ENCODE data around the gene SMTN.
"Not testable (repeated sequence)": the region's sequence is repeated elsewhere in the genome, so short reads cannot be mapped to it uniquely, and the experiment has no call there.

The SMTN gene

DNA sequence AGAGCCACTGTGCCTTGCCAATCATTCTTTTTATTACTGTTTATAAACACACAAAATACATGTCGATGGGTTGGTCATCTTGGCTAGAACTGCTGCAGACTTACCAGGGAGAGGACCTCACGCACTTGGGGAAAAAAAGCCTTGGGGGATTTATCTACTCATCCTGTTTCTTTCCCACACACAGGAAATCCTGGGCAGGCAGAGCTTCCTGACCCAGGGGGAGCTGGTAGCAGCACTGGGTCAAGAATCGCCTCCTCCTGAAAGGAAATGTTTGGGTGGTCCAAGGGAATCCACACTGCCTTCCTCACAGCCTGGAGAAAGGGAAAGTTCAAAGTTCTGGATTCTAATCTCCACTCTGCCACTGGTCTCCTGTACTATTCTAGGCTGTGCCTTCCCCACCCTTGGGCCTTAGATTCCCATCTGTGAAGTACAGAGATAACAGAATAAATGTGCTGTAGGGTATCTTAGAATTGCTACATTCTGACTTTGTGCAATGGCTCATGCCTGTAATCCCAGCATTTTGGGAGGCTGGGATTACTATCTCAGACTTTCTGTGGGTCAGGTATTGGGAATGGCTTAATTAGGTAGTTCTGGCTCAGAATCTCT is 31.2 kb upstream of the SMTN start:
- Histone ChIP-seq H3K4me3 (ENCODE audit: insufficient read depth, low read depth, low read length, poor library complexity, severe bottlenecking) (no peak overlapping the region), H3K4me1 (ENCODE audit: control insufficient read depth, insufficient read depth, low read length, poor library complexity, severe bottlenecking) (no peaks in the 10 kb centered on the region), H3K36me3 (ENCODE audit: control insufficient read depth, insufficient read depth, low read length) (no peaks in the 10 kb centered on the region), H3K9me3 (ENCODE audit: control insufficient read depth, low read length) (no peaks in the 10 kb centered on the region), H3K27me3 (replicated peaks; ENCODE audit: control insufficient read depth, insufficient read depth, low read length, poor library complexity, severe bottlenecking) (no peaks in the 10 kb centered on the region), H3K27ac (ENCODE audit: insufficient read depth, low read length, poor library complexity, severe bottlenecking) (no peak overlapping the region)
- no peak for DNase-seq

DNA sequence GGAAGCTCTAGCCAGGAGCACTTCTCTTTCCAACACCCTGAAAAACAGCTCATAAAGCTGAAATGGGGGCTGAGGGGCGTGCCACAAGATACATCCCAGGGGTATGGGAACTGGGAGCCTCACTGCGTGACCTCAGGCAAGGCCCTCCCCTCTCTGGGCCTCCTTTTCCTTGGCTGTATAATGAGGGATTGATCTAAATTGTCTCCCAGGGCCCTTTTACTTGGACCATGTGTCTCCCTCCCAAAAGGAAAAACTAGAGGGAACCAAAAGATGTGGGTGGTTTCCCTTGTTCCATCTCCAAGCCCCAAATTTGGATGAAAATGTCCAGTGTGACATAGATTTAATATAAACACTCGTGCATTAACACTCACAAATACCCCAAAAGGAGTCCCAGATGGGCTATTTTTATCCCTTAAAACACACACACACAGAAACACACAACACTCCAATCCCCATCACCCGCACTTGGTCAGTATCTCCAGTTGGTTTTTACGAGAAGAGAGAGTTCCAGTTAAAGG is 25.9 kb upstream of the SMTN start:
- no peaks in the 10 kb centered on the region for H3K4me1 ChIP-seq (ENCODE audit: control insufficient read depth, insufficient read depth, low read length, poor library complexity, severe bottlenecking)
- no peak overlapping the region for H3K27ac ChIP-seq (ENCODE audit: insufficient read depth, low read length, poor library complexity, severe bottlenecking)
- no peak for DNase-seq
- H3K4me3 ChIP-seq (ENCODE audit: insufficient read depth, low read depth, low read length, poor library complexity, severe bottlenecking) = no peak overlapping the region
- no peaks in the 10 kb centered on the region for H3K27me3 ChIP-seq (replicated peaks; ENCODE audit: control insufficient read depth, insufficient read depth, low read length, poor library complexity, severe bottlenecking)
- no peaks in the 10 kb centered on the region for H3K9me3 ChIP-seq (ENCODE audit: control insufficient read depth, low read length)
- H3K36me3 ChIP-seq (ENCODE audit: control insufficient read depth, insufficient read depth, low read length) = no peaks in the 10 kb centered on the region

DNA sequence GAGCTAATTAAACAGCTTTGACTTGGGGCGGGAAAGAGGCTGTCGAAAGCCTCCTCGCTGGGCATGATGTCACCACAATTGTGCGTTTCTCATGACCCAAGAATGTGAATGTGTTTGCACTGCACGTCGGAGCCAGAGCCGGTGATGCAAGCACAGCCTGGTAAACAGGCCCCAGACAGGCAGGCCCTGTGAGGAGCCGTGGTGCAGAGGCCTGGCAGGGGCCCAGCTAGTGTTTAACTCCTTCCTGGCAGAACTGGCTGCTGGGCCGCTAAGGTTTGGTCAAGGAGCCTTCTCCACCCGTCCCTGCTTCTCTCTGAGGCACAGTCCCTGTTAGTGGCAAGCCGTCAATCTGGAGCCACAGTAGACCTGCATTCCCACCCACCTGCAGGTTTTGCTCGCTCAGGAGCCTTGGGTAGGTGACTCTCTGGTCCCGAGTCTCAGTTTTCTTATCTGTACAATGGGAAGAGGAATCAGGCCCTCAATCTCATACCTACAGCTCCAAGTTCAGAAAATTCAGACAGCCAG is 25.4 kb upstream of the SMTN start:
- H3K4me3 ChIP-seq (ENCODE audit: insufficient read depth, low read depth, low read length, poor library complexity, severe bottlenecking) = no peak overlapping the region
- H3K4me1 ChIP-seq (ENCODE audit: control insufficient read depth, insufficient read depth, low read length, poor library complexity, severe bottlenecking) = no peaks in the 10 kb centered on the region
- H3K36me3 ChIP-seq (ENCODE audit: control insufficient read depth, insufficient read depth, low read length) = no peaks in the 10 kb centered on the region
- H3K27ac ChIP-seq (ENCODE audit: insufficient read depth, low read length, poor library complexity, severe bottlenecking) = no peak overlapping the region
- H3K27me3 ChIP-seq (replicated peaks; ENCODE audit: control insufficient read depth, insufficient read depth, low read length, poor library complexity, severe bottlenecking) = no peaks in the 10 kb centered on the region
- DNase-seq = no peak
- no peaks in the 10 kb centered on the region for H3K9me3 ChIP-seq (ENCODE audit: control insufficient read depth, low read length)

DNA sequence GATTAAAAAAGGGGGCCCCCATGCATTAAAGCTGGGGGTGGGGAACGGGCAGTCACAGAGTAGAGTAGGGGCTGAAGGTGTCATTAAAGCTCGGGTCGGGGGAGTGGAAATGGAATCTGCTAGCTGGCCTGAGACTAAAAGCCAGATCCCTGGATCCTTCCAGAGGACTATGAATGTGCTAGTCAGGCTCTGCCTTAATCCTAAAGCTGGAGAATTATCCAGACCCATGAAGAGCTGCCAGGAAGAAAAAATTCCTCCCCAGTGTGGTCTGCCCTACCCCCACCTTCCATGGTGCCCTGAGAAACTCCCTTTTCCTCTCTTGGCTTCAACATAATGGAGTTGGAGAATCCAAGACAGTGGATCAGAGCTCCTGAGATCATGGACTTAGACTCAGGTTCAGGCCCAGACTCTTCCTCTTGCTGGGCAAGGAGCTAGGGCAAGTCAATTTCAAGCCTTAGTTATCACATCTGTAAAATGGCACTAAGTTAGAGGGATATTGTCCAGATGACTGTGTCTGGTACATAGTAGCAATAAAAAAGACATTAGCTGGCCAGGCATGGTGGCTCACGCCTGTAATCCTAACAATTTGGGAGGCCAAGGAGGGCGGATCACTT is 24.0 kb upstream of the SMTN start:
- H3K36me3 ChIP-seq (ENCODE audit: control insufficient read depth, insufficient read depth, low read length) = no peaks in the 10 kb centered on the region
- H3K27ac ChIP-seq (ENCODE audit: insufficient read depth, low read length, poor library complexity, severe bottlenecking) = no peak overlapping the region
- H3K4me3 ChIP-seq (ENCODE audit: insufficient read depth, low read depth, low read length, poor library complexity, severe bottlenecking) = no peak overlapping the region
- H3K27me3 ChIP-seq (replicated peaks; ENCODE audit: control insufficient read depth, insufficient read depth, low read length, poor library complexity, severe bottlenecking) = no peaks in the 10 kb centered on the region
- no peaks in the 10 kb centered on the region for H3K9me3 ChIP-seq (ENCODE audit: control insufficient read depth, low read length)
- H3K4me1 ChIP-seq (ENCODE audit: control insufficient read depth, insufficient read depth, low read length, poor library complexity, severe bottlenecking) = no peaks in the 10 kb centered on the region
- DNase-seq = no peak

DNA sequence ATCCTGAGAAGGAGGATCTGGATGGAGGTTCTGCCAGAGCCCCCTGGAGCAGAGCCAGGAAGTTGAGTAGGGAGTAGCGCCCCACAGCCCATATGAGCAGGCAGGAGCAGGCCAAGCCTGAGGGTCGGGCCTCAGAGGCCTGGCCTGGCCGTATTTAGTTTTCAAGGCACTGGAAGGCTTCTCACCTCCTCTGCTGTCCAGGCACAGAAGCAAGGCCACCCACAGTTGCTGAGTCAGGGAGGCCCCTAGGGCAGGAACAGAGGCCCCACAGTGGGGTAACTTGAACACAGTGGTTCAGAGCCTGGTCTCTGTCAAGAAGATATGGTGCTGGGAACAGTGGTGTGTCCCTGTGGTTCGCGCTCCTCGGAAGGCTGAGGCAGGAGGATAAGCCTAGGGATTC is 21.5 kb upstream of the SMTN start:
- H3K4me1 ChIP-seq (ENCODE audit: control insufficient read depth, insufficient read depth, low read length, poor library complexity, severe bottlenecking); H3K27me3 ChIP-seq (replicated peaks; ENCODE audit: control insufficient read depth, insufficient read depth, low read length, poor library complexity, severe bottlenecking); DNase-seq; H3K27ac ChIP-seq (ENCODE audit: insufficient read depth, low read length, poor library complexity, severe bottlenecking); H3K36me3 ChIP-seq (ENCODE audit: control insufficient read depth, insufficient read depth, low read length); H3K9me3 ChIP-seq (ENCODE audit: control insufficient read depth, low read length); H3K4me3 ChIP-seq (ENCODE audit: insufficient read depth, low read depth, low read length, poor library complexity, severe bottlenecking): not testable (repeated sequence)

DNA sequence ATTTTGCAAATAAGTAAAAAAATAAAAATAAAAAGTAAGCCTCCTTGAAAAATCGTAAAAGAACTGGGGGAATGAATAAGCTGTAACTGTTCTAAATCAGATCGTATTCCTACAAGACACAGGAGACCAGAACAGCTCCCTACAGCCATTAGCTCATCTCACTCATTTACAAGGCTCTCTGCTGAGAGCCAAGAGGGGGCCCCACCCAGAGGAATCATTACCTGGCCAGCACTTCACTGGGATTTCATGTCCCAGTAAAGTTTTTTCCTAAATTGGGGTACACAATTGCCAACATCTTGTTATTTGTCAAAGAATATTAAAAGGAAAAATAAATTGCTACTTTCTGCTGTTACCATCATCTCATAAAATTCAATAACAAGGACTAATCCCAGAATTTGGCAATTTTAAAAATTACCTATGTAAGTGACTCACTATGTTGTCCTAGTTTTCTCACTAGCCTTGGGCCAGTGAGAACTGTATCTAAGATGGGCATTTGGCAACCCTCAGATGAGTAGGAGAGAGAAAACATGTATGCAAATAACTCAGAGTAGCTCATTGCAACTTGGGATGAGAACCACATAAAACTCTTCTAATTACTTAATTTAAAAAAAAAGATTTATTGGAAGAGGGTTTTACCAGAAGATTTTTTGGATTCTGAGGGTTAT is 18.4 kb upstream of the SMTN start:
- DNase-seq = no peak
- no peaks in the 10 kb centered on the region for H3K36me3 ChIP-seq (ENCODE audit: control insufficient read depth, insufficient read depth, low read length)
- no peak overlapping the region for H3K27ac ChIP-seq (ENCODE audit: insufficient read depth, low read length, poor library complexity, severe bottlenecking)
- H3K9me3 ChIP-seq (ENCODE audit: control insufficient read depth, low read length) = no peaks in the 10 kb centered on the region
- H3K4me3 ChIP-seq (ENCODE audit: insufficient read depth, low read depth, low read length, poor library complexity, severe bottlenecking) = no peak overlapping the region
- no peaks in the 10 kb centered on the region for H3K27me3 ChIP-seq (replicated peaks; ENCODE audit: control insufficient read depth, insufficient read depth, low read length, poor library complexity, severe bottlenecking)
- H3K4me1 ChIP-seq (ENCODE audit: control insufficient read depth, insufficient read depth, low read length, poor library complexity, severe bottlenecking) = no peaks in the 10 kb centered on the region

DNA sequence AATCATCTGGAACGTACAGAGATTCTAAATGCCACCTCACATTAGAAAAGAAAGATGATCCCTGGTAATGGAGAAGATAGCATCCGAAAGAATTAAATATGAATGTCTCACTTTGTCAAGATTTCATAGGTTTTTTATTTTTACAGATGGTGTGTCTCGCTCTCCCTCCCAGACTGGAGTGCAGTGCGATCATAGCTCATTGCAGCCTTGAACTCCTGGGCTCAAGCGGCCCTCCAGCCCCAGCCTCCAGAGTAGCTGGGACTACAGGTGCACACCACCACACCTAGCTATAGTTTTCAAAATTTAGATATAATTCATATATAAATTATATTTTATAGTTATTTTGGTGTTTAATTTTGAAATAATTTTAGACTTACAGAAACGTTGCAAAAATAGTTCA is 16.7 kb upstream of the SMTN start:
- no peak overlapping the region for H3K27ac ChIP-seq (ENCODE audit: insufficient read depth, low read length, poor library complexity, severe bottlenecking)
- H3K4me3 ChIP-seq (ENCODE audit: insufficient read depth, low read depth, low read length, poor library complexity, severe bottlenecking) = no peak overlapping the region
- H3K36me3 ChIP-seq (ENCODE audit: control insufficient read depth, insufficient read depth, low read length) = no peaks in the 10 kb centered on the region
- no peaks in the 10 kb centered on the region for H3K27me3 ChIP-seq (replicated peaks; ENCODE audit: control insufficient read depth, insufficient read depth, low read length, poor library complexity, severe bottlenecking)
- DNase-seq = no peak
- no peaks in the 10 kb centered on the region for H3K4me1 ChIP-seq (ENCODE audit: control insufficient read depth, insufficient read depth, low read length, poor library complexity, severe bottlenecking)
- no peaks in the 10 kb centered on the region for H3K9me3 ChIP-seq (ENCODE audit: control insufficient read depth, low read length)

DNA sequence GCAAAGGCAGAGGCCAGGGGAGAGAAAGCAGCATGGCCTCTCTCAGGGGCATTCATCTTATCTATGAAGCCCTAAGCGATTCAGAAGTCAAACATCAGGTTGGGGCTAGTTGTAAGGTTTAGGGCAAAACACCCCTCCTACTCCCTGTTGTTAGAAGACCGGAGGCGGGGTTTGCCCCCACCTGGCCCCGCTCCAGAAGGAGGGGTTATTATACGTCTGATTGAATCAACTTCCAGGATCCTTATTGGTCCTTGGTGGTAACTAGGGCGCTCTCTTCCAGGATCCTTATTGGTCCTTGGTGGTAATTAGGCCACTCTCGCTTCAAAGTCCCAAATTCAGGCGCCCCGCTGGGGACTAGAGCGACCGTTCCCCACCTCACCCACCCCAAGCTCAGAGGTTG is 12.1 kb upstream of the SMTN start:
- no peak overlapping the region for H3K4me3 ChIP-seq (ENCODE audit: insufficient read depth, low read depth, low read length, poor library complexity, severe bottlenecking)
- DNase-seq = no peak
- H3K27me3 ChIP-seq (replicated peaks; ENCODE audit: control insufficient read depth, insufficient read depth, low read length, poor library complexity, severe bottlenecking) = no peaks in the 10 kb centered on the region
- H3K9me3 ChIP-seq (ENCODE audit: control insufficient read depth, low read length) = no peaks in the 10 kb centered on the region
- H3K4me1 ChIP-seq (ENCODE audit: control insufficient read depth, insufficient read depth, low read length, poor library complexity, severe bottlenecking) = no peaks in the 10 kb centered on the region
- H3K36me3 ChIP-seq (ENCODE audit: control insufficient read depth, insufficient read depth, low read length) = no peaks in the 10 kb centered on the region
- H3K27ac ChIP-seq (ENCODE audit: insufficient read depth, low read length, poor library complexity, severe bottlenecking) = no peak overlapping the region

DNA sequence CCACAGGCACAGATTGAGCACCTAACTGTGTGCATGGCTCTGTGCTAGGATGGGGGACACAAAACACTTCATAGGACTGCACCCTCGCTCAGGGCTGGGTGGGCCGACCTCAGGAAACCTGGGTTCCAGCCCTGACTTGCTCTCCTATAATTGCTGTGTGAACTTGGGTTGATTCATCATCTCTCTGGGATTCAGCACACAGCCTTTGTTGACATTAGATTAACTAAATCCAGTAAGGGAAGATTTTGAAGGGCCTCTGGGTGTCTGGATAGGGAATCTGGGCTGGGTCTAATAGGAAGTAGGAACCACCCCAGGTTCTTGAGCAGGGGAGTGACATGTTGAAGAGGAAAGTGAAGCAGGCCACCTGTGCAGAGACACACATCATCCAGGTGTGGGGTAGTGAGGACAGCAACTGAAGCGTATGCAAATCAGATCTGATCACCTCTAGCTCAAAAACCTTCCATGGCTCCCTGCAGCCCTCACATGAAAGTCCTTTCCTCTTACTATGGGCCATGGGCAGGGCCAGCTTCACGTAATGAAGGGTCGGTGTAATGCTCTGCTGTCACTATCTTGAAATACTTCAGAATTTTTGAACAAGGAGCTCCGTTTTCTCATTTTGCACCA is 11.3 kb upstream of the SMTN start:
- not testable (repeated sequence) for H3K4me3 ChIP-seq (ENCODE audit: insufficient read depth, low read depth, low read length, poor library complexity, severe bottlenecking); H3K4me1 ChIP-seq (ENCODE audit: control insufficient read depth, insufficient read depth, low read length, poor library complexity, severe bottlenecking); H3K27me3 ChIP-seq (replicated peaks; ENCODE audit: control insufficient read depth, insufficient read depth, low read length, poor library complexity, severe bottlenecking); H3K27ac ChIP-seq (ENCODE audit: insufficient read depth, low read length, poor library complexity, severe bottlenecking); H3K9me3 ChIP-seq (ENCODE audit: control insufficient read depth, low read length); H3K36me3 ChIP-seq (ENCODE audit: control insufficient read depth, insufficient read depth, low read length); DNase-seq

DNA sequence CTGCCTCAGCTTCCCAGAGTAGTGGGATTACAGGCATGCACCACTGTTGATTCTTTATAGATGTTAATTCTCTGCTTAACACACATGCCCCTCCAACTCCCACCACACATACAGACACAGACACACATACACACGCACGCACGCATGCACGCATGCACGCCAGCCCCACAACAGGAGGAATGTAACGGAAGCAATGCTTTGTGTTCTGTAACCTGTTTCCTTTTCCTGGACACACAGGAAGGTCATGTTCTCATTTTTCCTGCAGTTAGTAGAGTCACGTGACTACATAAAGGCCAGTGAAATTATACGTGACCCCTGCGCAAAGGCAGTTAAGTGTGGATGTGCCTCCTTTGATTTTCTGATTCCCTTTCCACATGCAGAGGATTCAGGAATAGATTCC is 8.0 kb upstream of the SMTN start:
- not testable (repeated sequence) for H3K9me3 ChIP-seq (ENCODE audit: control insufficient read depth, low read length); DNase-seq; H3K27ac ChIP-seq (ENCODE audit: insufficient read depth, low read length, poor library complexity, severe bottlenecking); H3K4me1 ChIP-seq (ENCODE audit: control insufficient read depth, insufficient read depth, low read length, poor library complexity, severe bottlenecking); H3K4me3 ChIP-seq (ENCODE audit: insufficient read depth, low read depth, low read length, poor library complexity, severe bottlenecking); H3K27me3 ChIP-seq (replicated peaks; ENCODE audit: control insufficient read depth, insufficient read depth, low read length, poor library complexity, severe bottlenecking); H3K36me3 ChIP-seq (ENCODE audit: control insufficient read depth, insufficient read depth, low read length)

All from effector memory CD4-positive, alpha-beta T cell (primary cell).